ENCODE measurements around the gene NXPH4.

GRCh38 chr12:57203791-57204190, 12.8 kb upstream of the NXPH4 start:
- TF ChIP-seq CTCF (IDR thresholded peaks at IDR 0.05) = no peak
- TF ChIP-seq EZH2phosphoT487 (IDR thresholded peaks at IDR 0.05) = no peak
- no peak for TF ChIP-seq EZH2 (IDR thresholded peaks at IDR 0.05)

Data from neural progenitor cell (in vitro differentiated cells).